ENCODE results near the gene KCNAB1.

DNA sequence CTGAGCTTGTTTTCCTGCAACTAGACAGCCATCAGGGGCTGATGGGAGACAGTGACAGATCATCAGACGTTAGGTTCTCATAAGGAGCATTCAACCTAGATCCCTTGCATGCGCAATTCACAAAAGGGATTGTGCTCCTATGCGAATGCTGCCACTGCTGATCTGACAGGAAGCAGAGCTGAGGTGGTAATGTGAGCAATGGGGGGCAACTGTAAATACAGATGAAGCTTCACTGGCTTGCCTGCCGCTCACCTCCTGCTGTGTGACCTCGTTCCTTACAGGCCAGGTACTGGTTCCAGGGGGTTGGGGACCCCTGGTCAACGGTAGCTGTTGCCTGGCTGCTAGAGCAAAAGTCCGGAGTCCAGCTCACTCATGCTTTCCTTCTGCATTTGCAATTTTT is 26.4 kb upstream of the KCNAB1 start:
- TF ChIP-seq, protein P1, sequence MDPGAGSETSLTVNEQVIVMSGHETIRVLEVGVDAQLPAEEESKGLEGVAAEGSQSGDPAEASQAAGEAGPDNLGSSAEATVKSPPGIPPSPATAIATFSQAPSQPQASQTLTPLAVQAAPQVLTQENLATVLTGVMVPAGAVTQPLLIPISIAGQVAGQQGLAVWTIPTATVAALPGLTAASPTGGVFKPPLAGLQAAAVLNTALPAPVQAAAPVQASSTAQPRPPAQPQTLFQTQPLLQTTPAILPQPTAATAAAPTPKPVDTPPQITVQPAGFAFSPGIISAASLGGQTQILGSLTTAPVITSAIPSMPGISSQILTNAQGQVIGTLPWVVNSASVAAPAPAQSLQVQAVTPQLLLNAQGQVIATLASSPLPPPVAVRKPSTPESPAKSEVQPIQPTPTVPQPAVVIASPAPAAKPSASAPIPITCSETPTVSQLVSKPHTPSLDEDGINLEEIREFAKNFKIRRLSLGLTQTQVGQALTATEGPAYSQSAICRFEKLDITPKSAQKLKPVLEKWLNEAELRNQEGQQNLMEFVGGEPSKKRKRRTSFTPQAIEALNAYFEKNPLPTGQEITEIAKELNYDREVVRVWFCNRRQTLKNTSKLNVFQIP (CRISPR knock-in tag; IDR thresholded peaks at IDR 0.05; ENCODE audit: borderline replicate concordance, low read depth) = no peak
- no peak for TF ChIP-seq ZFP3 (CRISPR knock-in tag; IDR thresholded peaks at IDR 0.05)
- TF ChIP-seq, protein P2, sequence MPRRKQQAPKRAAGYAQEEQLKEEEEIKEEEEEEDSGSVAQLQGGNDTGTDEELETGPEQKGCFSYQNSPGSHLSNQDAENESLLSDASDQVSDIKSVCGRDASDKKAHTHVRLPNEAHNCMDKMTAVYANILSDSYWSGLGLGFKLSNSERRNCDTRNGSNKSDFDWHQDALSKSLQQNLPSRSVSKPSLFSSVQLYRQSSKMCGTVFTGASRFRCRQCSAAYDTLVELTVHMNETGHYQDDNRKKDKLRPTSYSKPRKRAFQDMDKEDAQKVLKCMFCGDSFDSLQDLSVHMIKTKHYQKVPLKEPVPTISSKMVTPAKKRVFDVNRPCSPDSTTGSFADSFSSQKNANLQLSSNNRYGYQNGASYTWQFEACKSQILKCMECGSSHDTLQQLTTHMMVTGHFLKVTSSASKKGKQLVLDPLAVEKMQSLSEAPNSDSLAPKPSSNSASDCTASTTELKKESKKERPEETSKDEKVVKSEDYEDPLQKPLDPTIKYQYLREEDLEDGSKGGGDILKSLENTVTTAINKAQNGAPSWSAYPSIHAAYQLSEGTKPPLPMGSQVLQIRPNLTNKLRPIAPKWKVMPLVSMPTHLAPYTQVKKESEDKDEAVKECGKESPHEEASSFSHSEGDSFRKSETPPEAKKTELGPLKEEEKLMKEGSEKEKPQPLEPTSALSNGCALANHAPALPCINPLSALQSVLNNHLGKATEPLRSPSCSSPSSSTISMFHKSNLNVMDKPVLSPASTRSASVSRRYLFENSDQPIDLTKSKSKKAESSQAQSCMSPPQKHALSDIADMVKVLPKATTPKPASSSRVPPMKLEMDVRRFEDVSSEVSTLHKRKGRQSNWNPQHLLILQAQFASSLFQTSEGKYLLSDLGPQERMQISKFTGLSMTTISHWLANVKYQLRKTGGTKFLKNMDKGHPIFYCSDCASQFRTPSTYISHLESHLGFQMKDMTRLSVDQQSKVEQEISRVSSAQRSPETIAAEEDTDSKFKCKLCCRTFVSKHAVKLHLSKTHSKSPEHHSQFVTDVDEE (CRISPR knock-in tag; IDR thresholded peaks at IDR 0.05) = no peak
- TF ChIP-seq, protein P3, sequence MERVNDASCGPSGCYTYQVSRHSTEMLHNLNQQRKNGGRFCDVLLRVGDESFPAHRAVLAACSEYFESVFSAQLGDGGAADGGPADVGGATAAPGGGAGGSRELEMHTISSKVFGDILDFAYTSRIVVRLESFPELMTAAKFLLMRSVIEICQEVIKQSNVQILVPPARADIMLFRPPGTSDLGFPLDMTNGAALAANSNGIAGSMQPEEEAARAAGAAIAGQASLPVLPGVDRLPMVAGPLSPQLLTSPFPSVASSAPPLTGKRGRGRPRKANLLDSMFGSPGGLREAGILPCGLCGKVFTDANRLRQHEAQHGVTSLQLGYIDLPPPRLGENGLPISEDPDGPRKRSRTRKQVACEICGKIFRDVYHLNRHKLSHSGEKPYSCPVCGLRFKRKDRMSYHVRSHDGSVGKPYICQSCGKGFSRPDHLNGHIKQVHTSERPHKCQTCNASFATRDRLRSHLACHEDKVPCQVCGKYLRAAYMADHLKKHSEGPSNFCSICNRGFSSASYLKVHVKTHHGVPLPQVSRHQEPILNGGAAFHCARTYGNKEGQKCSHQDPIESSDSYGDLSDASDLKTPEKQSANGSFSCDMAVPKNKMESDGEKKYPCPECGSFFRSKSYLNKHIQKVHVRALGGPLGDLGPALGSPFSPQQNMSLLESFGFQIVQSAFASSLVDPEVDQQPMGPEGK (CRISPR knock-in tag; IDR thresholded peaks at IDR 0.05; ENCODE audit: borderline replicate concordance) = no peak
- no peak for TF ChIP-seq ARNTL (CRISPR knock-in tag; IDR thresholded peaks at IDR 0.05; ENCODE audit: borderline replicate concordance, low read depth)
- TF ChIP-seq, protein P4, sequence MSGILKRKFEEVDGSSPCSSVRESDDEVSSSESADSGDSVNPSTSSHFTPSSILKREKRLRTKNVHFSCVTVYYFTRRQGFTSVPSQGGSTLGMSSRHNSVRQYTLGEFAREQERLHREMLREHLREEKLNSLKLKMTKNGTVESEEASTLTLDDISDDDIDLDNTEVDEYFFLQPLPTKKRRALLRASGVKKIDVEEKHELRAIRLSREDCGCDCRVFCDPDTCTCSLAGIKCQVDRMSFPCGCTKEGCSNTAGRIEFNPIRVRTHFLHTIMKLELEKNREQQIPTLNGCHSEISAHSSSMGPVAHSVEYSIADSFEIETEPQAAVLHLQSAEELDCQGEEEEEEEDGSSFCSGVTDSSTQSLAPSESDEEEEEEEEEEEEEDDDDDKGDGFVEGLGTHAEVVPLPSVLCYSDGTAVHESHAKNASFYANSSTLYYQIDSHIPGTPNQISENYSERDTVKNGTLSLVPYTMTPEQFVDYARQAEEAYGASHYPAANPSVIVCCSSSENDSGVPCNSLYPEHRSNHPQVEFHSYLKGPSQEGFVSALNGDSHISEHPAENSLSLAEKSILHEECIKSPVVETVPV (CRISPR knock-in tag; IDR thresholded peaks at IDR 0.05) = no peak
- TF ChIP-seq ZNF8 (CRISPR knock-in tag; IDR thresholded peaks at IDR 0.05) = no peak
- TF ChIP-seq ISL1 (CRISPR knock-in tag; IDR thresholded peaks at IDR 0.05) = no peak
- TF ChIP-seq PPARA (CRISPR knock-in tag; IDR thresholded peaks at IDR 0.05; ENCODE audit: borderline replicate concordance) = no peak
- TF ChIP-seq, protein P5, sequence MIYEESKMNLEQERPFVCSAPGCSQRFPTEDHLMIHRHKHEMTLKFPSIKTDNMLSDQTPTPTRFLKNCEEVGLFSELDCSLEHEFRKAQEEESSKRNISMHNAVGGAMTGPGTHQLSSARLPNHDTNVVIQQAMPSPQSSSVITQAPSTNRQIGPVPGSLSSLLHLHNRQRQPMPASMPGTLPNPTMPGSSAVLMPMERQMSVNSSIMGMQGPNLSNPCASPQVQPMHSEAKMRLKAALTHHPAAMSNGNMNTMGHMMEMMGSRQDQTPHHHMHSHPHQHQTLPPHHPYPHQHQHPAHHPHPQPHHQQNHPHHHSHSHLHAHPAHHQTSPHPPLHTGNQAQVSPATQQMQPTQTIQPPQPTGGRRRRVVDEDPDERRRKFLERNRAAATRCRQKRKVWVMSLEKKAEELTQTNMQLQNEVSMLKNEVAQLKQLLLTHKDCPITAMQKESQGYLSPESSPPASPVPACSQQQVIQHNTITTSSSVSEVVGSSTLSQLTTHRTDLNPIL (CRISPR knock-in tag; IDR thresholded peaks at IDR 0.05; ENCODE audit: low read depth) = no peak
- TF ChIP-seq ZFP30 (CRISPR knock-in tag; IDR thresholded peaks at IDR 0.05) = no peak
- TF ChIP-seq TCF4 (CRISPR knock-in tag; IDR thresholded peaks at IDR 0.05; ENCODE audit: borderline replicate concordance) = no peak
